Esophagus squamous epithelium (tissue), 5 donors: ENCODE data around the gene RBM4B. TPM values are rescaled to one million over a fixed set of nuclear protein-coding genes. Genes with fewer than 3 reads are reported as not detected.

Source experiments
- DNase-seq: peaks from one replicate; lab custom pipeline; 2025; lab: John Stamatoyannopoulos, UW
- H3K27ac ChIP-seq, 4 donors: fragments of 200-600 bp; sonication (generic); one replicate each; pipeline ENCODE4 v1.5.1; 2016 to 2019; ENCODE audit warnings: mild to moderate bottlenecking in 1 of 4
- H3K27me3 ChIP-seq, 4 donors: fragments of 200-600 bp; sonication (generic); 1 replicate in 3 of 4; 2 replicates in 1 of 4; pipeline versions ENCODE4 v1.5.1 to v1.6.0; 2017 to 2021; ENCODE audit warnings: antibody characterized with exemption in 1 of 4
- H3K36me3 ChIP-seq, 3 donors: fragments of 200-600 bp; sonication (generic); one replicate each; pipeline ENCODE4 v1.5.1; 2016 to 2019
- H3K4me1 ChIP-seq, 3 donors: fragments of 200-600 bp; sonication (generic); one replicate each; pipeline ENCODE4 v1.5.1; 2017 to 2019
- H3K4me3 ChIP-seq, 4 donors: fragments of 200-600 bp; sonication (generic); 1 replicate in 3 of 4; 2 replicates in 1 of 4; pipeline ENCODE4 v1.5.1; 2016 to 2019; ENCODE audit warnings: mild to moderate bottlenecking in 2 of 4, moderate library complexity in 1 of 4
- H3K9me3 ChIP-seq, 3 donors: fragments of 200-600 bp; sonication (generic); one replicate each; pipeline ENCODE4 v1.5.1; 2016 to 2019
- CTCF ChIP-seq, 6 experiments: fragments of 450-650 bp in 4 of 6; fragments of 200-600 bp in 2 of 6; sonication (generic) in 2 of 6; IDR thresholded peaks; one replicate each; pipeline ENCODE4 v1.5.1; 2016 to 2019; ENCODE audit warnings: antibody characterized with exemption in 6 of 6, mild to moderate bottlenecking in 4 of 6, moderate library complexity in 4 of 6
- POLR2A ChIP-seq, 4 donors: fragments of 450-650 bp; IDR thresholded peaks; one replicate each; pipeline ENCODE4 v1.6.1; 2017; ENCODE audit warnings: antibody characterized with exemption in 4 of 4, mild to moderate bottlenecking in 4 of 4, moderate library complexity in 3 of 4
- WGBS, 2 donors: methylation state at CpG; one replicate each; pipeline ENCODE4 v1.1.5; 2018; 5-methylcytosine and 5-hydroxymethylcytosine counted together
- intact Hi-C: fragments of 100-400 bp; cut with DNase I; formaldehyde crosslinking; loops from one replicate; pipeline ENCODE4 v1.15.0; 2022
- total RNA-seq, 4 donors: library from RNA; depleted of rRNA; stranded (reverse); fragments of >200 nt; gene quantifications; one replicate each; pipeline ENCODE4 v1.1.0, GENCODE V29; 2016
- donor health status: DM: yes; HTN: yes; CAD: no.

The RBM4B gene
- total RNA-seq, 4 donors from 2014 or later = 8.4 to 16.4 (median 9.2) TPM

GRCh38 chr11:66625752-66626149 is 51.9 kb downstream of the RBM4B start:
- Histone ChIP-seq H3K27me3 (no peaks in the 10 kb centered on the region), H3K36me3 (peaks cover 39 to 99% (median 59%) of the 10 kb centered on the region in 3 donors), H3K4me3 (no peak overlapping the region), H3K9me3 (no peaks in the 10 kb centered on the region), H3K27ac (peak overlapping the region in 1 of 4 donors; percentile 10), H3K4me1 (peaks cover 18 to 68% (median 36%) of the 10 kb centered on the region in 3 donors)
- intact Hi-C loops = no loop called here
- DNase-seq = no peak
- WGBS, 2 donors = 85 to 89% methylated on average over 5 to 7 of the region's 9 CpGs
- TF ChIP-seq POLR2A (IDR thresholded peaks at IDR 0.05) = no peak
- TF ChIP-seq CTCF (IDR thresholded peaks at IDR 0.05) = no peak

- intact Hi-C loops = no loop called here
- Histone ChIP-seq H3K27ac (no peak overlapping the region), H3K36me3 (peaks cover 37 to 94% (median 59%) of the 10 kb centered on the region in 3 donors), H3K4me1 (peaks cover 22 to 73% (median 39%) of the 10 kb centered on the region in 3 donors), H3K27me3 (no peaks in the 10 kb centered on the region), H3K9me3 (no peaks in the 10 kb centered on the region), H3K4me3 (no peak overlapping the region)
- TF ChIP-seq POLR2A (IDR thresholded peaks at IDR 0.05) (no peak), CTCF (IDR thresholded peaks at IDR 0.05) (no peak)
- WGBS, 2 donors = 91 to 96% methylated on average over 8 to 17 of the region's 26 CpGs
- DNase-seq = no peak
These were observed 52.5 kb downstream of the RBM4B start for GRCh38 chr11:66625041-66625751.

- TF ChIP-seq POLR2A (IDR thresholded peaks at IDR 0.05) (no peak), CTCF (IDR thresholded peaks at IDR 0.05) (no peak)
- Histone ChIP-seq H3K9me3 (no peaks in the 10 kb centered on the region), H3K36me3 (peaks cover 36 to 86% (median 56%) of the 10 kb centered on the region in 3 donors), H3K27ac (peak overlapping the region in 3 of 4 donors; percentile 64 to 97 (median 78)), H3K4me3 (no peak overlapping the region), H3K4me1 (peaks cover 22 to 81% (median 43%) of the 10 kb centered on the region in 3 donors), H3K27me3 (no peaks in the 10 kb centered on the region)
- WGBS, 2 donors = 82 to 90% methylated on average over 13 to 16 of the region's 16 CpGs
- no peak for DNase-seq
- intact Hi-C loops = no loop called here
These were observed 53.2 kb downstream of the RBM4B start for GRCh38 chr11:66624450-66624849.

GRCh38 chr11:66619080-66619554 is 58.6 kb downstream of the RBM4B start:
- TF ChIP-seq CTCF (IDR thresholded peaks at IDR 0.05) = no peak
- TF ChIP-seq POLR2A (IDR thresholded peaks at IDR 0.05) = no peak
- 13 to 19% methylated on average over 4 of the region's 4 CpGs for WGBS, 2 donors
- intact Hi-C loops = loop anchor here (5.0 kb wide), 1 partner anchor 58 kb away; the partner anchor contains the start of gene RBM4B

More at GRCh38 chr11:66619080-66619554, 58.6 kb downstream of the RBM4B start:
- peak overlapping the region; percentile 97 for H3K27ac ChIP-seq
- no peaks in the 10 kb centered on the region for H3K27me3 ChIP-seq
- H3K4me1 ChIP-seq = peaks cover 37 to 79% (median 51%) of the 10 kb centered on the region in 3 donors
- no peak for DNase-seq
- peaks cover under 1 to 33% (median 8%) of the 10 kb centered on the region in 3 donors for H3K36me3 ChIP-seq
- H3K9me3 ChIP-seq = no peaks in the 10 kb centered on the region
- H3K4me3 ChIP-seq = peak overlapping the region in 3 of 4 donors; percentile 83 to 93 (median 86)
